HepG2 (cell line): ENCODE measurements around the gene COPS7A. TPM values are rescaled to one million over a fixed set of nuclear protein-coding genes. Genes with fewer than 3 reads are reported as not detected.

Experiments used
- CAMTA2 ChIP-seq: sonication (generic); formaldehyde crosslinking; IDR thresholded peaks from 2 replicates; pipeline ENCODE4 v1.4.0; 2020; ENCODE audit warnings: mild to moderate bottlenecking, missing genetic modification reagents, borderline replicate concordance
- CREBL2 ChIP-seq: sonication (generic); formaldehyde crosslinking; IDR thresholded peaks from 2 replicates; pipeline ENCODE4 v1.8.1; 2023; ENCODE audit warnings: missing genetic modification reagents, mild to moderate bottlenecking, borderline replicate concordance
- LCORL ChIP-seq, 2 experiments: fragments of 450-650 bp in 1 of 2; sonication (generic) in 1 of 2; formaldehyde crosslinking in 1 of 2; IDR thresholded peaks; 2 replicates each; pipeline versions ENCODE4 v1.5.0 to v1.6.1; 2017 to 2020; ENCODE audit warnings: antibody characterized with exemption in 1 of 2, missing genetic modification reagents in 1 of 2
- SALL1 ChIP-seq: sonication (generic); formaldehyde crosslinking; IDR thresholded peaks from 2 replicates; pipeline ENCODE4 v1.8.0; 2022; ENCODE audit warnings: mild to moderate bottlenecking, missing genetic modification reagents
- TCF12 ChIP-seq, 2 experiments: fragments of 450-650 bp in 1 of 2; sonication (generic) in 1 of 2; formaldehyde crosslinking in 1 of 2; IDR thresholded peaks; 2 replicates each; pipeline versions ENCODE4 v1.6.1 to v1.8.0; 2017 to 2022; ENCODE audit warnings: antibody characterized with exemption in 1 of 2, mild to moderate bottlenecking in 1 of 2, missing genetic modification reagents in 1 of 2, moderate library complexity in 1 of 2
- TCF7 ChIP-seq: sonication (generic); IDR thresholded peaks from 2 replicates; pipeline ENCODE4 v1.6.1; 2016; ENCODE audit warnings: antibody characterized with exemption, low read depth
- THAP11 ChIP-seq: IDR thresholded peaks from 2 replicates; pipeline ENCODE4 v1.6.1; 2016; ENCODE audit warnings: missing biosample characterization, missing genetic modification reagents
- ZBTB7B ChIP-seq: sonication (generic); formaldehyde crosslinking; IDR thresholded peaks from 2 replicates; pipeline ENCODE4 v1.4.0; 2020; ENCODE audit warnings: missing genetic modification reagents
- ZEB1 ChIP-seq: IDR thresholded peaks from 2 replicates; pipeline ENCODE4 v1.6.1; 2012; ENCODE audit warnings: mild to moderate bottlenecking, low read depth, inconsistent platforms; ENCODE audit not compliant: insufficient replicate concordance
- ZNF234 ChIP-seq: sonication (generic); formaldehyde crosslinking; conservative IDR thresholded peaks from 2 replicates; pipeline ENCODE4 v1.5.1; 2020; ENCODE audit warnings: mild to moderate bottlenecking, missing genetic modification reagents
- ZNF282 ChIP-seq: fragments of 450-650 bp; IDR thresholded peaks from 2 replicates; pipeline ENCODE4 v1.6.1; 2018; ENCODE audit not compliant: partially characterized antibody
- ZSCAN22 ChIP-seq: sonication (generic); formaldehyde crosslinking; IDR thresholded peaks from 2 replicates; pipeline ENCODE4 v1.4.0; 2020; ENCODE audit warnings: mild to moderate bottlenecking, missing genetic modification reagents
- polyA plus RNA-seq, 8 experiments: library from polyadenylated mRNA; depleted of rRNA in 3 of 8; stranded (reverse) in 7 of 8; unstranded in 1 of 8; fragments of >200 nt; fragmentation: Illumina TruSeq in 4 of 8; extraction: Trizol in 4 of 8; gene quantifications; 2 replicates each; pipeline versions ENCODE4 v1.2.1 to v1.2.3, GENCODE V29; 2011 to 2016; ENCODE audit warnings: low read depth in 4 of 8, missing spikeins in 1 of 8, mixed read lengths in 1 of 8; ENCODE audit not compliant: insufficient read depth in 1 of 8
- total RNA-seq, 5 experiments: library from RNA; depleted of rRNA; stranded (reverse); fragments of >200 nt; fragmentation: Illumina TruSeq; extraction: Trizol; gene quantifications; 2 replicates each; pipeline ENCODE4 v1.2.3, GENCODE V29; 2016; ENCODE audit warnings: low read depth in 1 of 5
- TF ChIP-seq, protein P1 (sequence below): sonication (generic); formaldehyde crosslinking; IDR thresholded peaks from 2 replicates; pipeline ENCODE4 v1.9.0; 2021; ENCODE audit warnings: missing genetic modification reagents, borderline replicate concordance
- TF ChIP-seq, protein P2 (sequence below), 2 experiments: IDR thresholded peaks; 2 replicates each; pipeline ENCODE4 v1.6.1; 2011 to 2012; ENCODE audit warnings: low read length in 2 of 2, borderline replicate concordance in 1 of 2, low read depth in 1 of 2, mild to moderate bottlenecking in 1 of 2, moderate library complexity in 1 of 2
- TF ChIP-seq, protein P3 (sequence below): sonication (generic); formaldehyde crosslinking; IDR thresholded peaks from 2 replicates; pipeline ENCODE4 v1.5.0; 2020; ENCODE audit warnings: mild to moderate bottlenecking, missing genetic modification reagents, moderate library complexity
- TF ChIP-seq, protein P4 (sequence below): sonication (generic); formaldehyde crosslinking; IDR thresholded peaks from 2 replicates; pipeline ENCODE4 v1.8.1; 2023; ENCODE audit warnings: mild to moderate bottlenecking, missing genetic modification reagents

Gene COPS7A
- total and polyA plus RNA-seq, 2 of the 13 experiments (the other 11 are each of a cell fraction or from before 2014, with no cell fraction given): 40.0 to 73.6 TPM

GRCh38 chr12:6765634-6766581 is 42.1 kb downstream of the COPS7A start, which contains the start of gene PTMS (continued):
- TF ChIP-seq, protein P1, sequence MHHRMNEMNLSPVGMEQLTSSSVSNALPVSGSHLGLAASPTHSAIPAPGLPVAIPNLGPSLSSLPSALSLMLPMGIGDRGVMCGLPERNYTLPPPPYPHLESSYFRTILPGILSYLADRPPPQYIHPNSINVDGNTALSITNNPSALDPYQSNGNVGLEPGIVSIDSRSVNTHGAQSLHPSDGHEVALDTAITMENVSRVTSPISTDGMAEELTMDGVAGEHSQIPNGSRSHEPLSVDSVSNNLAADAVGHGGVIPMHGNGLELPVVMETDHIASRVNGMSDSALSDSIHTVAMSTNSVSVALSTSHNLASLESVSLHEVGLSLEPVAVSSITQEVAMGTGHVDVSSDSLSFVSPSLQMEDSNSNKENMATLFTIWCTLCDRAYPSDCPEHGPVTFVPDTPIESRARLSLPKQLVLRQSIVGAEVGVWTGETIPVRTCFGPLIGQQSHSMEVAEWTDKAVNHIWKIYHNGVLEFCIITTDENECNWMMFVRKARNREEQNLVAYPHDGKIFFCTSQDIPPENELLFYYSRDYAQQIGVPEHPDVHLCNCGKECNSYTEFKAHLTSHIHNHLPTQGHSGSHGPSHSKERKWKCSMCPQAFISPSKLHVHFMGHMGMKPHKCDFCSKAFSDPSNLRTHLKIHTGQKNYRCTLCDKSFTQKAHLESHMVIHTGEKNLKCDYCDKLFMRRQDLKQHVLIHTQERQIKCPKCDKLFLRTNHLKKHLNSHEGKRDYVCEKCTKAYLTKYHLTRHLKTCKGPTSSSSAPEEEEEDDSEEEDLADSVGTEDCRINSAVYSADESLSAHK: no peak
- TF ChIP-seq ZEB1 (no peak), LCORL (IDR thresholded peaks at IDR 0.05) (no peak), LCORL (CRISPR knock-in tag; IDR thresholded peaks at IDR 0.05) (peak; percentile 26; the same call in 1 of the 2 replicates), TCF7 (no peak; the same call in 1 of the 2 replicates), SALL1 (CRISPR knock-in tag) (peak; percentile 34; the same call in 1 of the 2 replicates), TCF12 (IDR thresholded peaks at IDR 0.05) (no peak), TCF12 (CRISPR knock-in tag; IDR thresholded peaks at IDR 0.05) (no peak), ZNF234 (CRISPR knock-in tag) (0 out of 2 replicates have a peak, but pooled peaks have one; percentile 57), ZSCAN22 (no peak), ZNF282 (no peak), ZBTB7B (CRISPR knock-in tag) (peak; percentile 63), CREBL2 (CRISPR knock-in tag) (no peak), CAMTA2 (no peak), THAP11 (CRISPR knock-in tag) (no peak)
- TF ChIP-seq, protein P2, sequence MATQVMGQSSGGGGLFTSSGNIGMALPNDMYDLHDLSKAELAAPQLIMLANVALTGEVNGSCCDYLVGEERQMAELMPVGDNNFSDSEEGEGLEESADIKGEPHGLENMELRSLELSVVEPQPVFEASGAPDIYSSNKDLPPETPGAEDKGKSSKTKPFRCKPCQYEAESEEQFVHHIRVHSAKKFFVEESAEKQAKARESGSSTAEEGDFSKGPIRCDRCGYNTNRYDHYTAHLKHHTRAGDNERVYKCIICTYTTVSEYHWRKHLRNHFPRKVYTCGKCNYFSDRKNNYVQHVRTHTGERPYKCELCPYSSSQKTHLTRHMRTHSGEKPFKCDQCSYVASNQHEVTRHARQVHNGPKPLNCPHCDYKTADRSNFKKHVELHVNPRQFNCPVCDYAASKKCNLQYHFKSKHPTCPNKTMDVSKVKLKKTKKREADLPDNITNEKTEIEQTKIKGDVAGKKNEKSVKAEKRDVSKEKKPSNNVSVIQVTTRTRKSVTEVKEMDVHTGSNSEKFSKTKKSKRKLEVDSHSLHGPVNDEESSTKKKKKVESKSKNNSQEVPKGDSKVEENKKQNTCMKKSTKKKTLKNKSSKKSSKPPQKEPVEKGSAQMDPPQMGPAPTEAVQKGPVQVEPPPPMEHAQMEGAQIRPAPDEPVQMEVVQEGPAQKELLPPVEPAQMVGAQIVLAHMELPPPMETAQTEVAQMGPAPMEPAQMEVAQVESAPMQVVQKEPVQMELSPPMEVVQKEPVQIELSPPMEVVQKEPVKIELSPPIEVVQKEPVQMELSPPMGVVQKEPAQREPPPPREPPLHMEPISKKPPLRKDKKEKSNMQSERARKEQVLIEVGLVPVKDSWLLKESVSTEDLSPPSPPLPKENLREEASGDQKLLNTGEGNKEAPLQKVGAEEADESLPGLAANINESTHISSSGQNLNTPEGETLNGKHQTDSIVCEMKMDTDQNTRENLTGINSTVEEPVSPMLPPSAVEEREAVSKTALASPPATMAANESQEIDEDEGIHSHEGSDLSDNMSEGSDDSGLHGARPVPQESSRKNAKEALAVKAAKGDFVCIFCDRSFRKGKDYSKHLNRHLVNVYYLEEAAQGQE (IDR thresholded peaks at IDR 0.05; ENCODE audit: borderline replicate concordance in 1 of 2, low read depth in 1 of 2, low read length in 2 of 2): peak in 1 of 2 experiments; percentile 32; a peak in 1 of 4 replicates
- TF ChIP-seq, protein P3, sequence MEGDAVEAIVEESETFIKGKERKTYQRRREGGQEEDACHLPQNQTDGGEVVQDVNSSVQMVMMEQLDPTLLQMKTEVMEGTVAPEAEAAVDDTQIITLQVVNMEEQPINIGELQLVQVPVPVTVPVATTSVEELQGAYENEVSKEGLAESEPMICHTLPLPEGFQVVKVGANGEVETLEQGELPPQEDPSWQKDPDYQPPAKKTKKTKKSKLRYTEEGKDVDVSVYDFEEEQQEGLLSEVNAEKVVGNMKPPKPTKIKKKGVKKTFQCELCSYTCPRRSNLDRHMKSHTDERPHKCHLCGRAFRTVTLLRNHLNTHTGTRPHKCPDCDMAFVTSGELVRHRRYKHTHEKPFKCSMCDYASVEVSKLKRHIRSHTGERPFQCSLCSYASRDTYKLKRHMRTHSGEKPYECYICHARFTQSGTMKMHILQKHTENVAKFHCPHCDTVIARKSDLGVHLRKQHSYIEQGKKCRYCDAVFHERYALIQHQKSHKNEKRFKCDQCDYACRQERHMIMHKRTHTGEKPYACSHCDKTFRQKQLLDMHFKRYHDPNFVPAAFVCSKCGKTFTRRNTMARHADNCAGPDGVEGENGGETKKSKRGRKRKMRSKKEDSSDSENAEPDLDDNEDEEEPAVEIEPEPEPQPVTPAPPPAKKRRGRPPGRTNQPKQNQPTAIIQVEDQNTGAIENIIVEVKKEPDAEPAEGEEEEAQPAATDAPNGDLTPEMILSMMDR (CRISPR knock-in tag): peak; percentile 13; the same call in 1 of the 2 replicates
- TF ChIP-seq, protein P4, sequence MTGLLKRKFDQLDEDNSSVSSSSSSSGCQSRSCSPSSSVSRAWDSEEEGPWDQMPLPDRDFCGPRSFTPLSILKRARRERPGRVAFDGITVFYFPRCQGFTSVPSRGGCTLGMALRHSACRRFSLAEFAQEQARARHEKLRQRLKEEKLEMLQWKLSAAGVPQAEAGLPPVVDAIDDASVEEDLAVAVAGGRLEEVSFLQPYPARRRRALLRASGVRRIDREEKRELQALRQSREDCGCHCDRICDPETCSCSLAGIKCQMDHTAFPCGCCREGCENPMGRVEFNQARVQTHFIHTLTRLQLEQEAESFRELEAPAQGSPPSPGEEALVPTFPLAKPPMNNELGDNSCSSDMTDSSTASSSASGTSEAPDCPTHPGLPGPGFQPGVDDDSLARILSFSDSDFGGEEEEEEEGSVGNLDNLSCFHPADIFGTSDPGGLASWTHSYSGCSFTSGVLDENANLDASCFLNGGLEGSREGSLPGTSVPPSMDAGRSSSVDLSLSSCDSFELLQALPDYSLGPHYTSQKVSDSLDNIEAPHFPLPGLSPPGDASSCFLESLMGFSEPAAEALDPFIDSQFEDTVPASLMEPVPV (CRISPR knock-in tag): no peak; the same call in 1 of the 2 replicates
